Measurements from ENCODE around the gene PTPN23.

- no peak for TF ChIP-seq POLR2A (IDR thresholded peaks at IDR 0.05)
- TF ChIP-seq, protein P1, sequence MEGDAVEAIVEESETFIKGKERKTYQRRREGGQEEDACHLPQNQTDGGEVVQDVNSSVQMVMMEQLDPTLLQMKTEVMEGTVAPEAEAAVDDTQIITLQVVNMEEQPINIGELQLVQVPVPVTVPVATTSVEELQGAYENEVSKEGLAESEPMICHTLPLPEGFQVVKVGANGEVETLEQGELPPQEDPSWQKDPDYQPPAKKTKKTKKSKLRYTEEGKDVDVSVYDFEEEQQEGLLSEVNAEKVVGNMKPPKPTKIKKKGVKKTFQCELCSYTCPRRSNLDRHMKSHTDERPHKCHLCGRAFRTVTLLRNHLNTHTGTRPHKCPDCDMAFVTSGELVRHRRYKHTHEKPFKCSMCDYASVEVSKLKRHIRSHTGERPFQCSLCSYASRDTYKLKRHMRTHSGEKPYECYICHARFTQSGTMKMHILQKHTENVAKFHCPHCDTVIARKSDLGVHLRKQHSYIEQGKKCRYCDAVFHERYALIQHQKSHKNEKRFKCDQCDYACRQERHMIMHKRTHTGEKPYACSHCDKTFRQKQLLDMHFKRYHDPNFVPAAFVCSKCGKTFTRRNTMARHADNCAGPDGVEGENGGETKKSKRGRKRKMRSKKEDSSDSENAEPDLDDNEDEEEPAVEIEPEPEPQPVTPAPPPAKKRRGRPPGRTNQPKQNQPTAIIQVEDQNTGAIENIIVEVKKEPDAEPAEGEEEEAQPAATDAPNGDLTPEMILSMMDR (IDR thresholded peaks at IDR 0.05), result no peak
These were observed 28.5 kb downstream of the PTPN23 start for GRCh38 chr3:47409284-47409683.

Measured in vagina (tissue), 2 donors.